Stimulated activated CD8-positive, alpha-beta memory T cell treated with anti-CD3 and anti-CD28 coated beads, Interleukin-4, amount 100 ng/mL, for 48 hours (primary cell): ENCODE results near the gene UQCRHL.
"Not testable (repeated sequence)": the region's sequence is repeated elsewhere in the genome, so short reads cannot be mapped to it uniquely, and the experiment has no call there.

Experiments
- DNase-seq: peaks from one replicate; pipeline ENCODE4 v3.0.0-alpha.2; 2020

UQCRHL gene

DNA sequence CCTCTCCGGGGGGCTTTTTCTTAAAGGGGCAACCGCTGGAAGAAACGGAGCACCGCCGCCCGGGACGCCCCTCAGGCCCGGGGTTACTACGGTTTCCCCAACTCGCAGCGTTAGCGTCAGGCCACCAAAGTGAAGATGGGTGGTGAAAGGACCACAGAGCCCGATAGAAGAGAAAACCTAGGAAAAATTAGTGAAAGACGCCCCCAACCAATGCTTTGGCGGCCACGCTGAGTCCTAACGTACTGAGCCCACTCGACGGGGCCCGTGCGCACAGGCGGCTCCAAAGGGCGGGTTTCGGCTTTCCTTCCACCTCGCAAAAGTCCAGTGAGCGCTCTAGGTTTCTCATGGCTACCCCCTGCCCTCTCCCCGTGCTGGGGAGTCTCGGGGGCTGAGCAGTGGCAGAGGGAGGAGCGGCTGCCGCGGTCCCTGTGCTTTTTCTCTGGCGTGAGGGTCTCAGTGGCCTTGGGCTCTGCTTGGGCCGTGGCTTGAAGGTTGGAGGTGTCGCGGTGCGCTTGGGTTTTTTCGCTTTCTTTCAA lies 27.8 kb upstream of the UQCRHL start:
- DNase-seq, result no peak

DNA sequence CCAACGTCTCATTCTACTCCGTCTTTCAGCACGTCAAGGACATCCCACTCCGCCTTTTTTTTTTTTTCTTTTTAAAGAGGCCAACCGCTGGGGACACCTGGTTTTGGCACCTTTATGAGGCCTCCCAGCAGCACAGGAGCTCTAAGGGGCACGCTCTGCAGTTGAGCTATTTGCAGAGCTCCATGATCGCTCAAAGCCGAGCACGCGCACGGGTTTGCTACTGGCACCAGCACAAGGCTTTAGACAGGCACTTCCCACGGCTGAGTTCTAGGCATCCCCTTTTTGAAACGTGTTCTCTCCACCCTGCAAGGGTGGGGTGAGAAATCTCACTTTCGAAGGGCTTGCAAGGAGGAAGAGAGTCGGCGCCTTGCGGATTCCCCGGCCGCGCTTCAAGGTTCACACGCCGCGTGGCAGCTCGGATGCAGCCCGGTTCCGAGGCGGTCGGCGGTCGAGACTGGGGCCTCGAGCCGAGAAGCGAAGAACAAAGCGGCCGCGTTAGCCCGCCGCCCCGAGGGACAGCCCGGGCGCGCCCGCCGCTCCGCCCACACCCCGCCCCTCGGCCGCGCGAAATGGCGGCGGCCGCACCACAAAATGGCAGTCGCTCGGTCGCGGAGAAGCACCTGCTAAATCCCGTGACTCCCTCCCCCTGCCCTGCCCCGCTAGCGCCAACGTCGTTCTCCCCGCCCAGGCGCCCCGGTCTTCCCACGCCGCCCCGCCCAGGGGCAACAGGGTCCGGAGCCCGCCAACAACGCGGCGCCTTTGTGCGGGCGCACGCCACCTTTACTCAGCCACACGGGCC lies 27.2 kb upstream of the UQCRHL start:
- peak; percentile 94 for DNase-seq

DNA sequence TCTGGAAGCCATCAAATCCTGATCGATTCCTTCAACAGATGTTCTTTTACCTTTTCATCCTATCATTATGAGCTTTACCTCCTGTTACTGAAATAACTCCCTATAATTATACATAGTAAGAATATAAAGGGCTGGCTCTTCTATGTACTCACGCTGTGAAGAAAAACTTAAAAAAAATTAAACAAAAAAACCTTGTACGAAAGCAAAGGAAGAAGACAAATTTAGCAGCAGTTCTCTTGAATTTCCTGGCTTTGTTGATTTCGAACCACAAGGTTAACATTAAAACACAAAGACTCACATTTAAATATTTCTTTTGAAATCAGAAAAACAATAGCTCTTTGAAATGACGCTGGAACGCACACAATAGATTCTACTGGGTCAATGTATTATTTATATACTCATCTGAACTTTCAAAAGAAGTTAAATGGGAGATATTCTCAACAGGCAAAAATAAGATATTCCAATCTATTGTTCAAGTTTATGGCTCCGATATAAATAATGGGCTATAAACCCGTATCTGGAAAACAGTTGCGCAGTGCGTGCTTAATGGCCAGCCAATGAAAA lies 26.5 kb upstream of the UQCRHL start:
- no peak for DNase-seq

GRCh38 chr1:15833069-15833679 lies 25.7 kb upstream of the UQCRHL start:
- DNase-seq, result peak; percentile 63

GRCh38 chr1:15830258-15830657 lies 22.8 kb upstream of the UQCRHL start:
- DNase-seq, result no peak

DNA sequence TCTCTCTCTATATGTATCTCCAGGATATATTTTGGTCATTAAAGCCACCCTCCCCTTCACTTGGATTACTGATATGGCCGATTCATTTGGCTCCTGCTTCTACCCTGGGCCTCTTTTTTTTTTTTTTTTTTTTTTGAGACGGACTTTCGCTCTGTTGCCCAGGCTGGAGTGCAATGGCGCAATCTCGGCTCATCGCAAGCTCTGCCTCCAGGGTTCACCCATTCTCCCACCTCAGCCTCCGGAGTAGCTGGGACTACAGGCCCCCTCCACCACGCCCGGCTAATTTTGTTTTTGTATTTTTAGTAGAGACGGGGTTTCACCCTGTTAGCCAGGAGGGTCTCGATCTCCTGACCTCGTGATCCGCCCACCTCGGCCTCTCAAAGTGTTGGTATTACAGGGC lies 21.5 kb upstream of the UQCRHL start:
- DNase-seq, result not testable (repeated sequence)

GRCh38 chr1:15827567-15827966 lies 20.1 kb upstream of the UQCRHL start:
- not testable (repeated sequence) for DNase-seq

GRCh38 chr1:15826810-15827507 lies 19.5 kb upstream of the UQCRHL start:
- DNase-seq, result no peak

- no peak for DNase-seq
Measured at GRCh38 chr1:15825800-15826199, 18.4 kb upstream of the UQCRHL start.

- DNase-seq, result no peak
Measured at GRCh38 chr1:15820478-15820877, 13.0 kb upstream of the UQCRHL start.

GRCh38 chr1:15816674-15817073 lies 9.2 kb upstream of the UQCRHL start:
- DNase-seq, result no peak

DNA sequence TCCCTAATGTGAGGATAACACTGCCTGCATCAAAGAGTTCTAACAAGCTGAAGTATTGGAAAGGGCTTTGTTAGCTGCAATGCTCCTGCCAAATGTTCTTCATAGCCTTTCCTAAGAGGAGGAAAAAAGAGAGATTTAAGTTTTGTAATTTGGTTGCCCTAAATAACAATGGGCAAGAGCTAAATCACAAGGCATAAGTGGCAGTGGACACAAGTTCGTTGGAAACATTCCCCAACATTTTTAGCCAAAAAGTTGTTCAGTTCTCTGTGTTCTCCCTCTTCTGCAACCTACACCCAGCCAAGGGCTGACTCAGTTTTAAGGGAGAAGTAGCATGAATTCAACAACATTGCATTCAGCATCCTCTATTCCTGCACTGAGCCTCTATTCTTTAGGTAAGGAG lies 2.6 kb upstream of the UQCRHL start:
- no peak for DNase-seq

DNA sequence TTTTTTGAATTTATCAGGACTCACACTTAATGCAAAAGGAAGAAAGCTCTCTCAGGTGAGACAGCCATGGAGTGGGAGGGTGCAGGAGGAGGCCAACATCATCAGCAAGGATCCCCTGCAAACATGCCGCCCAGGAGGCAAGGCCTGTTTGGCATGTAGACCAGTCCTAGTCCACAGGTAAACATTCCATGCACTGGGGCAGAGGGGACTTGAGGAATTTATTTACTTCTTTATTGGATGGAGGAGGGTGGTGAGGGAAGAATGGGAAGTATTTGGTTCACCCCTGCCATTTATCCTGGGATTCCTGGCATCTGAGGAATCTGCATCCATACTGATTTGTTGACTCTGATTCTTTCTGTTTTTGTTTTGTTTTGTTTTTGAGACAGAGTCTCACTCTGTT lies 1.5 kb upstream of the UQCRHL start:
- DNase-seq, result no peak

DNA sequence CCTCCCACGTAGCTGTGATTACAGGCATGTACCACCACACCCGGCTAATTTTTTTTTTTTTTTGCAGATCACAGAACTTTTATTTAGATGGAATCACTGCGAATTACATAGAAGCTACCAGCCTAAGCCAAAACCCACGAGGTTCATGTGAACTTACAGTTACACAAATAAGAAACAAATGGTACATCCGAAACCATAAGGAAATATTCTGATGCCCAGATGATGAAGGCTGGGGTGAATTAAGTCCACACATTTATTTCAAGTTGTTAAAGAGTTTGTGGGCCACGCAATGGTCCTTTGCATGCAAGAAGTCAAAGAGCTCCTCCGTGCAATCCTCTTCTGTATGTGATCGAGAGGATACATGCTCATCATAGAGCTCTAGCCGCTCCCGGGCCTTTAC lies 328 bp downstream of the UQCRHL start:
- DNase-seq, result no peak

DNA sequence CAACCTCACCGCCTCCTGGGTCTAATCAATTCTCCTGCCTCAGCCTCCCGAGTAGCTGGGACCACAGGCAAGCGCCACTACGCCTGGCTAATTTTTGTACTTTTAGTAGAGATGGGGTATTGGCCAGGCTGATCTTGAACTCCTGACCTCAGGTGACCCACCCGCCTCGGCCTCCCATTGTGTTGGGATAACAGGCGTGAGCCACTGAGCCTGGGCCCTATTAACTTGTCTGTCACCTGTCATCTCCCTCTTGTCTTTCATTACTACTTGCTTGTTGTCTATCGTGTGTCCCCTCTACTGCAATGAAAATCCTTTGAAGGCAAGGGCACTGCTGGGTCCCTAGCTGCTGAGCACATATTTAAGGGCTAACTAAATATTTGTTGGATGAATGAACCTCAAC lies 3.4 kb downstream of the UQCRHL start:
- DNase-seq, result no peak

- DNase-seq, result no peak
Measured at GRCh38 chr1:15803380-15803779, 4.1 kb downstream of the UQCRHL start.

DNA sequence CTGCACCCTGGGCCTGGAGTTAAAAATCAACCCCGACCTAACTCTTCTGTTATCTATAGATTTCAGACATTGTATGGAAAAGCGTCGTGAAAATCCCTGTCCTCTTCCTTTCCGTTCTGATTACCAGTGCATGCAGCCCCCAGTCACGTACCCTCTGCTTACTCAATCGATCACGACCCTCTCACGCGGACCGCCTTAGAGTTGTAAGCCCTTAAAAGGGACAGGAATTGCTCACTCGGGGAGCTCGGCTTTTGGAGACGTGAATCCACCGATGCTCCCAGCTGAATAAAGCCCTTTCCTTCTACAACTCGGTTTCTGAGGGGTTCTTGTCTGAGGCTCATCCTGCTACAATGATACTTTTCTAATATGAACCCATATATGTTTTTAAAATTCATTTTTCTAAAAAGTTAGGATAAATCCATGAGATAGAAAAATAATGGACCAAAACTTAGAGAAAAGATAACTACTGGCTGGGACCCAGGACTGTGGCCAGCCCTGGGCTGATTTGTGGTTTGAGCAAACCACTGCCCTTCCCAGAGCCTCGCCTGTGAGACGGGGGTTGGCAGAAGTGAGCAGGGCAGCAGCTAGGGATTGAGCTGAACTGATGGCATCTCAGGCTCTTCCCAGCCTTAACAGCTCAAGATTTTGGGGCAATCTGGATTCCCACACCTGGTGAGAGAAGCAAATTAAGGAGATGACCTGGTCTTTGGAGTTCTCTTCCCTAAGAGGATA lies 5.0 kb downstream of the UQCRHL start:
- no peak for DNase-seq

DNA sequence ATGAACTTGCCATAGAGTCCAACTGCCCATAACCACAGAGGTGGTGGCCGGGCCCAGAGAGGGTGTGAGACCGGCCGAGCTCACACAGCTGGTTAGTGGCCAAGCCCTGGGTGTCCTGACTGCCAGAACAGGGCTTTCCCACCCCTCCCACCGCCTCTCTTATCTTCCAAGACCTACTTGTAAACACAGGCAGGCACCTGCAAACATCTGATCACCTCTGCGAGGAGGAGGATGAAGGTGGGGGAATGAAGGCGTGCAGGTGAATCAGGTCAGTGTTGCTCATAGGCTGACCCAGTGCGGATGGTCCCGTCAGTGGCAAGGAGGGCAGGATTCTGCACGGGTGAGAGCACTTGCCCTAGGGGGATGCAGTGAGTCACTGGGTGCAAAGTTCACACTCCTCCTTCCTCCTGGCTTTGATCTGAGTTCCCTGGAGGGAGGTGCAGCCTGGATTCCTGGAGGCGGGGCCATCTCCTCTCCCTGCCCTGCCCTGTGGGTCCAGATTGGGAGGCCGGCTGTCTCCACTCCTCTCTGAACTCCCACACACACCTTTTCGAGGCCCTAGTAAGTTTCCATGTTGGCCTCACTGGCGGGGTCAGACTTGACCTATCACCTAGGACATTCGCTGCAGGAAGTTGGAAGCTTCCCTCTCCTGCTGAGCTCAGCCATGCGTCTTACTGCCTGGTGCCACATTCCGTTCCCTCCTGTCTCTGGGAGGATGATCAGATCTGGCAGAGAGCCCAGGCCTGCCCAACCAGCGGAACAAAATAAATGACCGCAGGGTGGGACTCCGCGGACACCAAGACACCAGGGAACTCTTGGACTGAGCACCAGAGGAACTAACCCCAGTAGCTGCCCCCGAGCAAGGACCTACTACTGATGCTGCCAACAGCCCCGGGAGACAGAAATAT lies 7.3 kb downstream of the UQCRHL start:
- DNase-seq, result no peak

DNA sequence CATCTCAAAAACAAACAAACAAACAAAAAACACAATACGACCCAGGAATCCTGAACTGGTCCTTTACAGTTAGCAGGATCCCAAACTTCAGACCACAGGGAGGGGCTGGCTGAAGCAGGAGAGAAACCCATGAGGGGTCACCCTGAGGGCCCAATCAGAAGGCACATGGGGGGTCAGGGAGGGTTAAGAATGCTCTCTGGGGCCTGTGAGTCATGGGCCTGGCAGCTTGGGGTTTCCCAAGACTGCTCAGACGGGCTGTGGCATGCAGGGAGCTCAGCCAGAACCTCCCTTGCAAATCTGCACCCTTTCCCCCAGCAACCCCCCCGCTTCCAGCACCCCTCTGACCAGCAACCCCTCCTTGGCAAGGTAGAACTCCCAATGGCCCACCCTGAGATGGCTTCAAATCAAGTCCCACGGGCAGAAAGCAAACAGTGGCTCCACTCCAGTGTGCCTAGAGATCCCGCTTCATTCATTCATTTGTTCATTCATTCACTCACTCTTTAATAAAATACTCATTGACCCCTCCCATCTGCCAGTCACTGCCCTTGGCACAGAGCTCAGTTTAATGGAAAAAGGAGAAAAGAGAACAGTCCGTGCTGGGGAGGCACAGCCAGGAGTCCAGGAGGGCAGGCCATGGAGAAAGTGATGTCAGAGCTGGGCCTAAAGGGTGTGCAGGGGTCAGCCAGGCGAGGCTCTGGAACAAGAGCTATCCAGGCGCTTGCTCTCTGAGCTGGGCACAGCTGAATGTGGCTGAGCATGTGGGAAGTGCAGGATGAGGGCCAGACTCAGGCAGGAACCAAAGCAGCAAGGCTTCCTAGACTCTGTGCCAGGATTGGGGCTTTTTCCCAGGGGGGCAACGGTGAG lies 8.2 kb downstream of the UQCRHL start:
- DNase-seq, result peak; percentile 40

DNA sequence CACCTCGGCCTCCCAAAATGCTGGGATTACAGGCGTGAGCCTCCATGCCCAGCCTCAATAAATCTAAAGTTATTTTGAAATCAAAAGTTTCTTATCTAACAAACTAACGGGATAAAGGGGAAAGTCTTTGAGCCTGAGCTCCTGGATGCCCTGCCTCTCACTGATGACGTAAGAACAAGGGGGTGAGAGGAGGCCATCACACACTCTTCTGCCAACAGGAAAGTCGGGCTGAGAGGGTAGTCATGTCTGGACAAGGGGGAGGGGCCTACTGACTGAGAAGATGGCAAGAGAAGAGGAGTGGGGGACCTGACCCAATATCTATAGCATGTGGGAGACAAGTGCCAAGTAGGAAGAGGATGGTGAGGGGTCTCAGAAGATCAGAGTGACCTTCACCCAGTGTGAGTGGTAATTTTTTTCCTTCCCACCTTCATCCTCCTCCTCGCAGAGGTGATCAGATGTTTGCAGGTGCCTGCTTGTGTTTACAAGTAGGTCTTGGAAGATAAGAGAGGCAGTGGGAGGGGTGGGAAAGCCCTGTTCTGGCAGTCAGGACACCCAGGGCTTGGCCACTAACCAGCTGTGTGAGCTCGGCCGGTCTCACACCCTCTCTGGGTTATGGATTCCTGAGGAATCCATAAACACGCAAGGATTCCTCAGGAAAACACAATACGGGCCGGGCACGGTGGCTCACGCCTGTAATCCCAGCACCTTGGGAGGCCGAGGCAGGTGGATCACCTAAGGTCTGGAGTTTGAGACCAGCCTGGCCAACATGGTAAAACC lies 9.6 kb downstream of the UQCRHL start:
- no peak for DNase-seq
